MV-4-11 (cell line): Measurements from ENCODE around the gene PTGIS.

Experiments used
- DNase-seq: peaks from one replicate; lab custom pipeline; 2025; lab: John Stamatoyannopoulos, UW

PTGIS gene

DNA sequence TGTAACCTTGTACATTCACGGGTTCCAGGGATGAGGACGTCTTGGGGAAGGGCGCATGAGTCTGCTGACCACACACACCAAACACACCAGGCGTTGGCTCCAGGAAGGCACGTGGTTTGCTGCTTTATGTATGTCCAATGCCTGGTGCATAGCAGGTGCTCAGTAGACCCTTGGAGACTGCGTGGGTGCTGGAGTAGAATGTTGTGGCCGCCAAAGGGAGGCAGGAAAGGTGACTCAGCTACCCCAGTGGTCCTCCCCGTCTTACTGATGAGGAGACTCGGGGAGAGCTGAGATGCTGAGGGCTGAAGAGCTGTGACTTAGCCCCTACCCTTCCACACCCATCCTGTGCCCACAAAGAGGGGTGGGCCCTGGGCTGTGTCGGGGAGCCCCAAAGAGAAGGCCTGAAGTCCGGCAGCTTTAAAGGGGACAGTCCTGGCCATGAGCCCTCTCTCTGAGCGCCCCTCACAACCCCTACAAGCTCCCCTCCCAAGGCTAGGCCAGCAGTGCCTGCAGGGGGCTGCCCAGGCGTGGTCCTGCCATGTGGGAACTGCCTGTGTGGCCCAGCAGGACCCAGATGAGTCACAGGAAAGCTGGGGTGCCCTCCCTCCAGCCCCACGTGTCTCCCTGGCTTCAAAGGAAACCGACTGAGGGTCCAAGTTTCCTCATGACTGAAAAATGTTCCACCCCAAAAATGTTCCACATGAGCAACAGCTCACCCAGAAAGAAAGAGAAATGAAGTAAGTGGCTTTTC, 28.0 kb upstream of the PTGIS start:
- peak; percentile 68 for DNase-seq

GRCh38 chr20:49595346-49595745, 27.4 kb upstream of the PTGIS start:
- DNase-seq = no peak

GRCh38 chr20:49594931-49595315, 27.0 kb upstream of the PTGIS start:
- no peak for DNase-seq

DNA sequence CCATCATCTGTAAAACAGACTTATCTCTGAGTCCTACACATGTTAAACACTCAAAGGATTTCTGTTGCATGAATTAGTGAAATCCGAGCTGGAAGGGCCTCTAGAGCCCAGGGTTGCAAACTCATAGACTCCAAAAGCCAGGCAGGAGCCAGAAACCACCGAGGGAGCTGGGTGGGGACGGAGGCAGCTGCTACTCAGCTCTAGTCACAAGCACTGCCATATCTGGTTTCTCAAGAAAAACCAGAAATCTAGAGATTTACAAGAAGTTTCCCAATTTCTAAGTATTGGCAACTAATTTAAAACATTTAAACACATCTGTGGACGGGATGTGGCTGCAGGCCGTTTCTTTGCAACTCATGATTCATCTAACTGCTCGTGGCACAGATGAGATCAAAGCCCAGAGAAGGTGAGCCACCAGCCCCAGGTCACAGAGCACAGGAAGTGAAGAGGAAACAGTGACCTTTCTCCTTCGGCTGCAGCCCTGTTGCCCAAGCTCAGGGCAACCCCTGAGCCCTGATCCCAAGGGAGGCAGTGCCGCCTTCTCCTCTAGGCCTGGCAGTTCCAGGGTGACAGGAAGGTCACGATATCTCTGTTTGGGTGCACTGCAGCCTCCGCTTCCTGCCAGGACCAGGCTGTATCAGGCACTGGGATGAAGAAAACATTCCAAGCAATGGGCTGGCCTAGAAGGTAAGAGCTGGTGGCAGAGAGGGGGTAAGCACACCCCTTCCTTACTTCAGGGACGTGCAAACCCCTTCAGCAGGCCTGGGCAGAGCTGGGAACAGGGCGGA, 26.4 kb upstream of the PTGIS start:
- DNase-seq = peak; percentile 99

DNA sequence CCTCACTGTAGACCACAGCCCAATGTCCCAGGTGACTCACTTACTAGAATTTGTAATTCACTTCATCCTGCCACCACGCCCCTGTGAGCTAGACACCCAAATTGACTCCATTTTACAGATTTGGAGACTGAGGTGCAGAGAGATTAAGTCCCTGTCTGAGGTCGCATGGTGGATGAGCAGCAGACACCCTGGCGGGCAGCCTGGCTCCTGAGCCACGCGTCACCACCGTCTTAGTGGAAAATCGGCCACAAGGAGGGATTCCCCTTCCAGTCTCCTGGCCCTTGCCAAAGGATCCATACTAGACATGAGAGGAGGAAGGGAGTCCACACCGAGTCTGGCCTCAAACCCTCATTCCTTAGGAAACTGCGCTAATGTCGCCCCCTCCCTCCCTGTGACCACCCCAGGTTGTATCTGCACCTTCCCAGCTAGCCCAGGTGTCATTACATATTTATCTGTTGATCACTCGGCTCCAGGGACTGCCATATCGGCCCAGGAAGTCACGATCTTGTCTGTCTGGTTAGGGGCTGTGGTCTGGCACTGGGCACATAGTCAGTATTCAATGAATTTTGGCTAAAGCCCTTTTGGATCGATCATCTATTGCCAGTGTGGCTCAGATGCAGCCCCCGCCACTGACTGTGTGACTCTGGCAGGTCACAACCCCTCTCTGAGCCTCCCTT, 25.7 kb upstream of the PTGIS start:
- DNase-seq = no peak

GRCh38 chr20:49592120-49592519, 24.2 kb upstream of the PTGIS start:
- DNase-seq = no peak

GRCh38 chr20:49591217-49591865, 23.4 kb upstream of the PTGIS start:
- DNase-seq = no peak

DNA sequence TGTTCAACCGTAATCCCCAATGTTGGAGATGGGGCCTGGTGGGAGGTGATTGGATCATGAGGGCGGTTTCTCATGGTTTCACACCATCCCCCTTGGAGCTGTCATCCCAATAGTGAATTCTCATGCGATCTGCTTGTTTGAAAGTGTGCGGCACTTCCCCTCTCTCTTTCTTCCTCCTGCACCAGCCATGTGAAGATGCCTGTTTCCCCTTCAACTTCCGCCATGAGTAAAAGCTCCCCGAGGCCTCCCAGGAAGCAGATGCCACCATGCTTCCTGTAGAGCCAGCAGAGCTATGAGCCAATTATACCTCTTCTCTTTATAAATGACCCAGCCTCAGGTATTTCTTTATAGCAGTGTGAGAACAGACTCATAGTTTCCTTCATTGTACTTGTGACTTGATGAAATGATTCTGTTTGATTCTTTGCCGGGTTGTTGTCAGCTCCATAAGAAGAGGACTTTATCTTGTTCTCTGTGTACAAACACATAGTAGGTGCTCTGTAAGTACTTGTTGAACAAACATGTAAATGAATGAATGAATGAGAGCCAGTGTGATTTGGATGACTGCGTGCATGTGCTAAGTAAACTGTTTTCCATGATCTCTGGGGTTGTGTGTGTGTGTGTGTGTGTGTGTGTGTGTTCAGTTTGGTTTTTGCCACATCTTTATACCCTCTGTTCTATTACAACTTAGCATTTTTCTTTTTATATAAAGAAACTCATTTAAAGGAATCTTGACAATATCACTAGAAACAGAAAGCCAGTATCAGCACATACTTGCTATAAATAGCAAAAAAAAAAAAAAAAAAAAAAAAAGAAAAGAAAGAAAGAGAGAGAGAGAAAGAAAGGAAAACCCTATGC, 22.5 kb upstream of the PTGIS start:
- peak; percentile 58 for DNase-seq

DNA sequence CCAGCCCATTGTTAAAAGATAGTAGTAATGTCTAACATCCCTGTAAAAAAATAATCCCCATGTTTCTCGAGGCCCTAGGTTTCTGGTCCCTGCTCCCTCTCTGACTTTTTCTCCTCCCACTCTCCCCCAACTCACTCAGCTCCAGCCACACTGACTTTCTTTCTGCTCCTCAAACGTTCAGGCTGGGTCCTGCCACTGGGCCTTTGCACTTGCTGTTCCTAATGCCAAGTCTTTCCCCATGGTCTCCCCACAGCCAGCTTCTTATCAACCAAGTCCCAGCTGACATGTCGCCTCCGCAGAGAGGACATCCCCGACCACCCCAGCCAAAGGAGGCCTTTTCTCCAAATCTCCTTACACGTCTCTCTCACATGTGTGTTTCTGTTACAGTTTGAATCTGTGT, 21.8 kb upstream of the PTGIS start:
- no peak for DNase-seq

DNA sequence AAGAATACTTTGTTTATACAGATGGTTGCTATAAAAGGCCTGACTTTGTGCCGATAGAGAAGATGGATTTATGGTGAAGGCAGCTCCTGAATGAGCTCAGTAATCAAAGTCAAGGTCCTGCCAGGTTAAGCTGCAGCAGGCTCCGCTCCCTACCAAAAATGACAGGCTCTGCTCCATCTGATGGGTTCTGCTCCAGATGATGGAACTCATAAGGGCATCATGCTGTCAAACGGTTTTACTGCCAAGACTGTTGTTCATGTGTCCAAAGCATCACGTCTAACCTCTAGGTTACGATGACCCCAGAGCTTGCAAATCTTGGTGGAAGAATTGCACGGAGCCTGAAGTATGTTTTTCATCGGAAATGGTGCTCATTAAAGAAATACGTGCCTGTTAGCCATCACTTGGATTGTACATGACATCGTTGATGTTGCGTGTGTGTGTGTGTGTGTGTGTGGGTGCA, 19.2 kb upstream of the PTGIS start:
- DNase-seq = no peak

DNA sequence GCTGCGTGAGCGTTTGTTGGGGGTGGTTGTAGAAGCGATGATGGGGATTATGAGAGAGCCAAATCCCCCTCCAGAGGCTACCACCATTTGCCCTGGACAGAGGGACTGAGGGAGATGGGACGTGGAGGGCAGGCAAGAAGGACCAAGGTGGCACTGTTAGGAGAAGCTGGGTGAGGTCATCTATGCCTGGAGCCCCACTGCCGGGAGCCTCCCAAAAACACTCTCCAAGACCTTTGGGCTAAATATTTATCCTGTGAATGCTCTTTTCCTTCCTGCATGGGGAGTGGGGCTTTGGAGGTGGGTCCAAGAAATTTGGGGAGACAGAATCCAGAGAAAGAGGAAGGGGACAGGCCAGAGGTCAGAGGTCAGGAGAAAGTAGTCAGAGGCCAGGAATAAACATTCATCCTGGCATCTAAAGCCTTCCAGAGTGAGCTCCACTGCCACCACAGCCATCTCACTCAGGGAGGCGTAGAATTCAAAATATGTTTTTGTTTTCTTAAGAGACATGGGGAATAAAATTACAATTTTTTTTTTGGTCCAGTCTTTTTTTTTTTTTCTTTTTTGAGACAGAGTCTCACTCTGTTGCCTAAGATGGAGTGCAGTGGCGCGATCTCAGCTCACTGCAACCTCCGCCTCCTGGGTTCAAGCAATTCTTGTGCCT, 17.8 kb upstream of the PTGIS start:
- no peak for DNase-seq

DNA sequence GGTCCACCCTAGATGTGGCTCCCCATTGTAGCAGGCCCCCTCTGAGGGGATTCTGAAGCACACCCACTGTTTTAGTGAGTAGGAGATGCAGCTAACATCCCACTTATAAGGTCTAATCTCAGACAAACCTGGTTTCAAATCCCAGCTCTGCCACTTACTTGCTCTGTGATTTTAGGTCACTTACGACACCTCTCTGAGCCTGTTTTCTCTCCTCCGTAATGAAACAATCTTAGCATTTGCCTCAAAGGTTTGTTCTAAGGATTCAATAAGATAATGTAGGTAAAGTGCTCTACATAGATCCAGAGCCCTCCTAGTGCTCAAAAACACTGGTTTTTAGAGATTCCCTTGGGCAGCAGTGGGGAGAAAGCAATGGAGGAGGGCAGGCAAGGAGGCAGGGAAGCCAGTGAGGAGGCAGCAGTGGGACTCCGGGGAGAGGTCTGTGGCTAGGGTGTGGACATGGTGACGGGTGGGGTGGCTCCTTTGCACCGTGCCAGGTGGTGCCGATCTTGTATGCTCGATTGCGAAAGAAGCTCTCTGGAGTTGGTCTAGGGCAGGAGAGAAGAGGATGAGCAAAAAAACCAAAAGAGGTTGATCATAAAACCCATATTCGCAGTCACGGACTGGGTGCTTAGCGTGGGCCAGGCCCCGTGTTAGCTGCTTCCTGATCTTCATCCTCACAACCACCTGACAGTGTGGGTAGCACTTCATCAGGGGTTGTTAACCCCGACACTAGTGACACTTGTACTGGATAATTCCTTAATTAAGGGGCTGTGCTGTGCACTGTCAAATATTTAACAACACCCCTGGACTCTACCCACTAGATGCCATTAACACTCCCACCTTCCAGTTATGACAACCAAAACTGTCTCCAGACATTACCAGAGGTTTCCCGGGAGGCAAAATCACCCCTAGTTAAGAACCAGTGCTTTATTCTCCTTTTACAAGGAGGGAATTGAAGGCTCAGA, 16.8 kb upstream of the PTGIS start:
- peak; percentile 84 for DNase-seq

DNA sequence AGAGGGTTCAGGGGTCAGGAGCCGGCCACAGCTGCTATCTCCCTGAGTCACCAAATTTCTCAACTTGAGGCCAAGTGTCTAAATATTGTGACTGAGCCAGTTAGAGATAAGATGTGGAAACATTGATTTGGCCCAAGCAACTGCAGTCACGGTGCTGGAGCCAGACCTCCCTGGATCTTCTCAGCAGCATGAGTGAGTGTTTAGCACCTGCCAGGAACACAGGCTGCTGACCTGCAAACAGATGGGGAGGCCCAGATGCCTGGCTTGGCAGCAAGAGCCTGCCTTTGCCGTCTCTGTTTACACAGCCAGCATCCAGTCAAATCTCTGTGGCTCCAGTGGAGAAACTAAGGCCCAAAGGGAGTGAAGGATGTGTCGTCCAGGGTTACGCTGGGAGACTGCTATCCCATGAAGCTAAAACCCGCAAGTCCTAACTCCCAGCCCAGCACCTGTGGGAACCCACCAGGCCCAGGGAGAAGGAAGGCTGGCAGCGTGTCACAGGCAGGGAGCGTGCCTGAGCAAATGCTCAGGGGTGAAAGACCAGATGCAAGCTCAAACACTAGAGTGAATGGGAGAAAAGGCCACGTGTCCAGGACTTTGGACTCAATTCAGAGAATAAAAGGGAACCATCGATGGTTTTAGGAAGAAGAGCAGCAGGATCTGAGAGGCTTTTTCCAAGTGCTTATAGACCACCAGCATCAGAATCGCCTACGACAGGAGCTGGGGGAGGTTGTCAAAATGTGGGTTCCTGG, 15.9 kb upstream of the PTGIS start:
- DNase-seq = peak; percentile 97

DNA sequence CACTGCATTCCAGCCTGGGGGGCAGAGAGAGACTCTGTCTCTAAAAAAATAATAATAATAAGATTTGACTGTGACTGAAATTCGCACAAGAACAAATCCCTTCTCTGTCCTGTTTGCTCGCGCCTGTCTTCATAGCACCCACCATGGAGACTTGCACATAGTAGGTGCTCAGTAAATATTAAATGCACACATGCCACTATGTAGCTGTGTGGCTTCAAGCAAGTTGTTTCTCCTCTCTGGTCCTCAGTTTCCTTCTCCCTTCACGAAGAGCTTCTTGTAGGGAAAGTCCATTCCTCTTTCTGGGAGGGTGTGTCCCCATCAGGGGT, 15.4 kb upstream of the PTGIS start:
- no peak for DNase-seq

DNA sequence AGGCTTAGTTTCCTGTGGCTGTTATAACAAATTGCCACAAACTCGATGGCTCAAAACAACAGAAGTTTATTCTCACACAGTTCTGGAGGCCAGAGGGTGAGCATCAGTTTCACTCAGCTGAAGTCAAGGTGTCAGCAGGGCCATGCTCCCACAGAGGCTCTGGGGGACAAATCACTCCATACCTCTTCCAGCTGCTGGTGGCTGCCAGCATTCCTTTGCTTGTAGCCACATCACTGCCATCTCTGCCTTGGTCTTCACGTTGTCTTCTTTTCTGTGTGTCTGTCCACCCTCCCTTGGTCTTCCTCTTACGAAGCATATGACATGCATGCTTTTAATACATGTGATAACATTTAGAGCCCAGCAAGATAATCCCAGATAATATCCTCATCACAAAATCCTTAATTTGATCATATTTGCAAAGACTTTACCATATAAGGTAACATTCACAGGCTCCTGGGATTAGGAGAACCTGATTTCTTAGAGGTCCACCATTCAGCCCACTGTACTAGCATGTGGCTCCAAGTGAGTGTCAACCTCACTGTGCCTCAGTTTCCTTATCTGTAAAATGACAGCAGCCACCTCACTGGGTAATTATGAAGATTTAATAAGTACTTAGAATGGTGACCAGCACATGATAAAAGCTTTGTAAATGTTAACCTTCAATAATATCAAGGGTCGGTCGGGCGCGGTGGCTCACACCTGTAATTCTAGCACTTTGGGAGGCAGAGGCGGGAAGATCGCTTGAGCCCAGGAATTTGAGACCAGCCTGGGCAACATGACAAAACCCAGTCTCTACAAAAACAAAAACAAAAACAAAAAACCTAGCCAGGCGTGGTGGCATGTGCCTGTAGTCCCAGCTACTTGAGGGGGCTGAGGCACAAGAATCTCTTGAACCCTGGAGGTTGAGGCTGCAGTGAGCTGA, 14.7 kb upstream of the PTGIS start:
- DNase-seq = no peak

- DNase-seq = no peak
These were observed 13.5 kb upstream of the PTGIS start for GRCh38 chr20:49581482-49581881.

DNA sequence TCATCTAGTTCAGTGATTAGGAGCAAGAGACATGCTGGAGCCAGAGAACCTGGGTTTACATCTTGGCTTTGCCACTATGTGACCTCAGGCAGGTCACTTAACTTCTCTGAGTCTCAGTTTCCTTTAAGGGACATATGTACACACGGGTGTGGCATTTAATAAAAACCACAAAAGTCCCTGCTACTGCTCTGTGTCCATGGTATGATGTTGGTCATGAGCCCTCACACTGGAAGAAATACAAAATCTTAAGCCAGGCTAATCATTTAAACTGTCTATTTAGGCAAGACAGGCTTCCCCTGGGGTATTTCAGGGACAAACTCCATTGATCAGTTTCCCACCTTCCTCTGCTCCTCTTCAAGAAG, 12.9 kb upstream of the PTGIS start:
- no peak for DNase-seq
